ENCODE measurements around the gene VGLL4.

The VGLL4 gene

DNA sequence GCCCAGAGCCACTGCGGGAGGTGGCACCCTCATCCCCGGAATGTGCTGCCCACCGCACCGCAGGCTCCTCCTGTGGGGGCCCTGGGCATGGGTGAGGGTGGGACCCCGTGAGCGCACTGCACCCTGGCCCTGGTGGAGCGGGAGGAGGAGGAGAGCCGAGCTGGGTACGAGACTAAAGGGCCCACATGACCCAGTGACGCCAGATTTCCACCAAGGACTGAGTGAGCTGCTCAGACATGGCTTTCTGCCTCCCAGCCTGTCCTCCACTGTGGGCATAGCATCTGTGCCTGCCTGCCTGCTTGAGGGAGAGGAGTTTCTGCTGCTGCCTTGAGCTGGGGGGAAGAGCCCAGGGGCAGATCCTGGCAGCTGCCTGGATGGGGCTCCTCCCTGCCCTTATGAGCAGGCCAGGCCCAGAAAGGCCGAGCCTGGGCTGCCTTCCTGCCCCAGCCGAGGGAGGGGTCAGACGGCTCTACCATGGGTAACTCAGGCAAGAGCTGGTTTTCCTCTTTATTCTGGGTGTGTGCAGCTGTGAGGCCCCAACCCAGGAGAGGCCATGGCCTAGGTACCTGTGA lies 88.4 kb downstream of the VGLL4 start:
- no peaks in the 10 kb centered on the region for H3K4me1 ChIP-seq

DNA sequence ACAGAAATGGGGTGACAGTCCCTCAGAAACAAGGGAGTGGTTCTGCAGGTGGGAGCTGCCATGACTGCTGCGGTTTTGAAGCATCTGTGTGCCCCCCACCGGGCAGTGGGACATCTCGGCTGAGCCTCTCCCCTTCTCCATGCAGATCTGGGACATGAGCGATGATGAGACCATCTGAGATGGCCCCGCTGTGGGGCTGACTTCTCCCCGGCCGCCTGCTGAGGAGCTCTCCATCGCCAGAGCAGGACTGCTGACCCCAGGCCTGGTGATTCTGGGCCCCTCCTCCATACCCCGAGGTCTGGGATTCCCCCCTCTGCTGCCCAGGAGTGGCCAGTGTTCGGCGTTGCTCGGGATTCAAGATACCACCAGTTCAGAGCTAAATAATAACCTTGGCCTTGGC lies 89.0 kb downstream of the VGLL4 start:
- no peaks in the 10 kb centered on the region for H3K9me3 ChIP-seq
- TF ChIP-seq, protein P1, sequence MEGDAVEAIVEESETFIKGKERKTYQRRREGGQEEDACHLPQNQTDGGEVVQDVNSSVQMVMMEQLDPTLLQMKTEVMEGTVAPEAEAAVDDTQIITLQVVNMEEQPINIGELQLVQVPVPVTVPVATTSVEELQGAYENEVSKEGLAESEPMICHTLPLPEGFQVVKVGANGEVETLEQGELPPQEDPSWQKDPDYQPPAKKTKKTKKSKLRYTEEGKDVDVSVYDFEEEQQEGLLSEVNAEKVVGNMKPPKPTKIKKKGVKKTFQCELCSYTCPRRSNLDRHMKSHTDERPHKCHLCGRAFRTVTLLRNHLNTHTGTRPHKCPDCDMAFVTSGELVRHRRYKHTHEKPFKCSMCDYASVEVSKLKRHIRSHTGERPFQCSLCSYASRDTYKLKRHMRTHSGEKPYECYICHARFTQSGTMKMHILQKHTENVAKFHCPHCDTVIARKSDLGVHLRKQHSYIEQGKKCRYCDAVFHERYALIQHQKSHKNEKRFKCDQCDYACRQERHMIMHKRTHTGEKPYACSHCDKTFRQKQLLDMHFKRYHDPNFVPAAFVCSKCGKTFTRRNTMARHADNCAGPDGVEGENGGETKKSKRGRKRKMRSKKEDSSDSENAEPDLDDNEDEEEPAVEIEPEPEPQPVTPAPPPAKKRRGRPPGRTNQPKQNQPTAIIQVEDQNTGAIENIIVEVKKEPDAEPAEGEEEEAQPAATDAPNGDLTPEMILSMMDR (IDR thresholded peaks at IDR 0.05; ENCODE audit: low read depth, low read length) = no peak
- no peaks in the 10 kb centered on the region for H3K4me1 ChIP-seq
- no peaks in the 10 kb centered on the region for H3K27me3 ChIP-seq
- no peak for DNase-seq
- peaks cover 2% of the 10 kb centered on the region; the same call in 1 of the 2 replicates for H3K36me3 ChIP-seq
- no peak overlapping the region for H3K4me3 ChIP-seq (ENCODE audit: low read depth, low read length)

More for the DNA sequence above, 88.4 kb downstream of the VGLL4 start:
- Histone ChIP-seq H3K9me3 (no peaks in the 10 kb centered on the region), H3K4me3 (ENCODE audit: low read depth, low read length) (no peak overlapping the region), H3K27me3 (no peaks in the 10 kb centered on the region), H3K36me3 (peaks cover 2% of the 10 kb centered on the region; the same call in 1 of the 2 replicates)
- DNase-seq = no peak
- TF ChIP-seq, protein P1 (IDR thresholded peaks at IDR 0.05; ENCODE audit: low read depth, low read length) = no peak

DNA sequence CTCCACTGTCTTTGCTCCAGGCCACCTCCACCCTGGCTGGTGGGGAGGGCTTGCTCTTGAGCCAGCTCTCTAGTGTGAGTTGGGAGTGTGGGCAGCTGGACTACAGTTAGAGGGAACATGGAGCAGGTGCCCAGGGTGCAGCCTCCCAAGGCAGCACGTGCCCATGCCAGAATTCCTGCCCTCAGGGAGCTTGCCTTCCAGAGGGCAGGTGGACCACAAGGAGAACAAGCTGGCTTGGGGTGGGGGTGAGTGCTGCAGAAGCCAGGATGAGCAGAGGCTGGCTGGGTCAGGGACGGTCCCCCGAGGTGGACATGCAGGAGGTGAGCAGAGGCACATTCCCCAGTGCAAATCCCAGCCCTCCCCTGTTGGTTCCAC lies 89.5 kb downstream of the VGLL4 start:
- H3K4me1 ChIP-seq = no peaks in the 10 kb centered on the region
- H3K36me3 ChIP-seq = peaks cover 2% of the 10 kb centered on the region; the same call in 1 of the 2 replicates
- TF ChIP-seq, protein P1 (IDR thresholded peaks at IDR 0.05; ENCODE audit: low read depth, low read length) = no peak
- no peaks in the 10 kb centered on the region for H3K27me3 ChIP-seq
- no peak for DNase-seq
- no peaks in the 10 kb centered on the region for H3K9me3 ChIP-seq
- H3K4me3 ChIP-seq (ENCODE audit: low read depth, low read length) = no peak overlapping the region

DNA sequence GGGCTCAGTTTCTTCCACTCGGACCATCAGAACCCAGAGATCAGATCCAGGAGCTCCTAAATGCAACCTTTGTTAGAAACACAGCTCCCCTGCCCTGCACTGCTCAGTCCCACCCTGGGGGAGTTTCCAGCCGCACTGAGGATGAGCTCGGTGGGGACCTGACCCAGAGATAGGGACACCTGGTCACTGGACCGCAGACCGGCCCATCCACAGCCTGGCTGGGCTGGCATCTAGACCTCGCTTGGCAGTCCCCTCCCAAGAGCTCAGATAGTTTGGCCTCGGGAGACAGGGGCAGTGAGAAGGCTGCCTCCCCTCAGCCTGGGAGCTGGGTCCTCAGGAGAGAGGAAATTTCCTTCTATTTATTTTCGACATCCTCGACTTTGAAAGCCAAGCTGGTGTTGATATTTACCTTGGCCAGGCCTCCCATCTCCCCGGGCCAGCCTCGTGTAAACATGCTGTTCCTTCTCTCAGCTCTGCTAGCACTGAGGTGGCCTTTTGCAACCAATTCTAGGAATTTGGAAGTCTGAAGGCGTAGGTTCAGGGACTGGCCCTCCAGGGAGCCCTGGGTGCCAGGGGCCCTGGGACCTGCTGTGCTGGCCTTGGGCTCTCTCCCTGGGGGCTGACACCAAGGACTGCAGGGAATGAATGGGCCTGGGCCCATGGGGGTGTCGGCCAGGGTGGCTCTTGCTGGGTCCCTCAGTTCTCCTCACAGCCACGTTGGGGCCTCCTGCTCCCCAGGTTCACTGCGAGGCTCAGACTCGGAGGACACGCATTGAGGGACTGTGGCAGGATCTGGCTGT lies 90.1 kb downstream of the VGLL4 start:
- Histone ChIP-seq H3K9me3 (no peaks in the 10 kb centered on the region), H3K4me3 (ENCODE audit: low read depth, low read length) (no peak overlapping the region), H3K36me3 (peaks cover 2% of the 10 kb centered on the region; the same call in 1 of the 2 replicates), H3K27me3 (no peaks in the 10 kb centered on the region), H3K4me1 (no peaks in the 10 kb centered on the region)
- TF ChIP-seq, protein P1 (IDR thresholded peaks at IDR 0.05; ENCODE audit: low read depth, low read length) = no peak
- no peak for DNase-seq

DNA sequence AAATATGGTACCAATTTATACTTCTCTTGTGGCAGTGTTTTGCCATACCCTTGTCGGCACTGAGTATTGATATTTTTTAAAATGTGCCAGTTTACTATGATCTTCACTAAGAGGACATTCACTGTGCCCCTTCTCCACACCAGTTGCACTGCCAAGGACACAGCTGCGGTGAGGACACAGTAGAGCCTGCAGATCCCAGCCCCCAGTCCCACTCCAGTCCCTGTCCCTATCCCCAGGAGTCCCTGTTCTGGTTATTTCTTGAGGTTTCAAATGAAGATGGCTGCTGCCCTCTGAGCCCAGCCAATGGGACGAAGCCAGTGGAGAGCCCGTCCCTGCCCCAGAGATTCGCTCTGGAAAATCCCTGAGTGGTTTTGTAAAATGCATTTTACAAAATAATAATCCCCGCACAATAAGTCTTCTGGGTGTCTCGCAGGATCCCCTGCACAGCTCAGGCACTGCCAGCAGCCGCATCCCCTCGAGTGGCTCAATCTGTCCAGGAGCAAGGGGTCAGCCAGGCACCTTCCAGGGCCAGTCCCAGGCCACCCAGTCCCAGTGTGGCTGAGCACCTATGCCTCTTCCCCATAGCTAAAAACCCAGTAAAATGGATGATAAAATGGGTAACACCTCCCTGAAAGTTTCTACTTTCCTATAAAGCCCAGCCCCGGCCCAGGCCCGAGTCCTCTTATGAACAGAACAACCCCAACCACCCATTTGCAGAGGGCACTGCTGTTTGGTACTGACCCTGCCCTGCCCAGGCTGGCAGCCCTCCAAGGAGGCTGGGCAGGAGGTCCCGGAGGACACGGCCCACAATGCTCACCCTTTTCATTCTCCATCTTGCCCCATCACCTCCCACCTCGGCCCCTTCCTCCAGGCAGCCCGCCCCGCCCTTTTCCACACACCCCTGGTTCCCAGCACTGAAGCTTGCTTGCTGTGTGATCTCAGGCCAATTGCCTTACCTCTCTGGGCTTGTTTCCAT lies 91.1 kb downstream of the VGLL4 start:
- TF ChIP-seq, protein P1 (IDR thresholded peaks at IDR 0.05; ENCODE audit: low read depth, low read length) = no peak
- H3K9me3 ChIP-seq = no peaks in the 10 kb centered on the region
- no peak overlapping the region for H3K4me3 ChIP-seq (ENCODE audit: low read depth, low read length)
- no peak for DNase-seq
- H3K4me1 ChIP-seq = no peaks in the 10 kb centered on the region
- no peaks in the 10 kb centered on the region for H3K27me3 ChIP-seq
- H3K36me3 ChIP-seq = peaks cover 2% of the 10 kb centered on the region; the same call in 1 of the 2 replicates

All from BE2C (cell line).